ENCODE measurements around the gene HMBS. TPM values are rescaled to one million over a fixed set of nuclear protein-coding genes. Genes with fewer than 3 reads are reported as not detected.

The HMBS gene
- total and polyA plus RNA-seq, 2 of the 8 experiments (the other 6 are each of a cell fraction or from before 2014, with no cell fraction given): 69.3 to 109 TPM

- TF ChIP-seq NRF1 (IDR thresholded peaks at IDR 0.05; ENCODE audit: low read depth, low read length) (no peak), SRF (IDR thresholded peaks at IDR 0.05; ENCODE audit: low read depth, low read length) (no peak), SUZ12 (IDR thresholded peaks at IDR 0.05; ENCODE audit: low read length) (no peak), TCF12 (IDR thresholded peaks at IDR 0.05; ENCODE audit: low read depth, low read length) (no peak), YY1 (IDR thresholded peaks at IDR 0.05; ENCODE audit: low read depth, low read length) (no peak)
Observed at GRCh38 chr11:119089319-119089718, 4.6 kb downstream of the HMBS start (continued).
